Ishikawa (cell line): ENCODE data around the gene PURB.

Experiments
- EGR1 ChIP-seq: IDR thresholded peaks from 2 replicates; pipeline ENCODE4 v1.6.1; 2012
- EP300 ChIP-seq: IDR thresholded peaks from 2 replicates; pipeline ENCODE4 v1.6.1; 2012; ENCODE audit warnings: borderline replicate concordance
- NFIC ChIP-seq: IDR thresholded peaks from 2 replicates; pipeline ENCODE4 v1.6.1; 2012
- TAF1 ChIP-seq: IDR thresholded peaks from 2 replicates; pipeline ENCODE4 v1.6.1; 2012; ENCODE audit warnings: low read depth, mild to moderate bottlenecking
- TCF12 ChIP-seq: IDR thresholded peaks from 2 replicates; pipeline ENCODE4 v1.6.1; 2012; ENCODE audit warnings: low read depth
- TF ChIP-seq, protein P1 (sequence below): IDR thresholded peaks from 2 replicates; pipeline ENCODE4 v1.6.1; 2012; ENCODE audit warnings: low read depth, mild to moderate bottlenecking

DNA sequence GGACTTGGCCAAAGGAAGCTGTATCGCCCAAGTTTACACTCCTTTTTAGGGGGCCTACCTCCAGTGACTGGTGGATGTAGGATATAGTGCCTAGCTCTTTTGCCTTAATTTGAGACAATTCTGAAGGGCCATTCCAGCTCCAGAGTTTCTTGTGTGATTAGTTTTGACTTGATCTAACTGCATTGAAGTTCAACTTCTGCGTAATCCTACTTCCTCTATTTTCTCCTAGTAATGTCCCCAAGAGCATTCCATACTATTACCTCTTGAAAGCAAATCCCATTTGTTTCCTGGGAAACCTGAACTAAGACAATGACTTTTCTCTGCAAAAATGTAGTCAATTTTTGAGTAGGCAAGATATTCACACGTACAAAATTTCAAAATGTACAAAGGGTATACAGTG is 32.7 kb downstream of the PURB start:
- TF ChIP-seq EGR1 = no peak
- TF ChIP-seq TCF12 = no peak
- TF ChIP-seq TAF1 = no peak
- TF ChIP-seq, protein P1, sequence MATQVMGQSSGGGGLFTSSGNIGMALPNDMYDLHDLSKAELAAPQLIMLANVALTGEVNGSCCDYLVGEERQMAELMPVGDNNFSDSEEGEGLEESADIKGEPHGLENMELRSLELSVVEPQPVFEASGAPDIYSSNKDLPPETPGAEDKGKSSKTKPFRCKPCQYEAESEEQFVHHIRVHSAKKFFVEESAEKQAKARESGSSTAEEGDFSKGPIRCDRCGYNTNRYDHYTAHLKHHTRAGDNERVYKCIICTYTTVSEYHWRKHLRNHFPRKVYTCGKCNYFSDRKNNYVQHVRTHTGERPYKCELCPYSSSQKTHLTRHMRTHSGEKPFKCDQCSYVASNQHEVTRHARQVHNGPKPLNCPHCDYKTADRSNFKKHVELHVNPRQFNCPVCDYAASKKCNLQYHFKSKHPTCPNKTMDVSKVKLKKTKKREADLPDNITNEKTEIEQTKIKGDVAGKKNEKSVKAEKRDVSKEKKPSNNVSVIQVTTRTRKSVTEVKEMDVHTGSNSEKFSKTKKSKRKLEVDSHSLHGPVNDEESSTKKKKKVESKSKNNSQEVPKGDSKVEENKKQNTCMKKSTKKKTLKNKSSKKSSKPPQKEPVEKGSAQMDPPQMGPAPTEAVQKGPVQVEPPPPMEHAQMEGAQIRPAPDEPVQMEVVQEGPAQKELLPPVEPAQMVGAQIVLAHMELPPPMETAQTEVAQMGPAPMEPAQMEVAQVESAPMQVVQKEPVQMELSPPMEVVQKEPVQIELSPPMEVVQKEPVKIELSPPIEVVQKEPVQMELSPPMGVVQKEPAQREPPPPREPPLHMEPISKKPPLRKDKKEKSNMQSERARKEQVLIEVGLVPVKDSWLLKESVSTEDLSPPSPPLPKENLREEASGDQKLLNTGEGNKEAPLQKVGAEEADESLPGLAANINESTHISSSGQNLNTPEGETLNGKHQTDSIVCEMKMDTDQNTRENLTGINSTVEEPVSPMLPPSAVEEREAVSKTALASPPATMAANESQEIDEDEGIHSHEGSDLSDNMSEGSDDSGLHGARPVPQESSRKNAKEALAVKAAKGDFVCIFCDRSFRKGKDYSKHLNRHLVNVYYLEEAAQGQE = no peak
- no peak for TF ChIP-seq NFIC
- TF ChIP-seq EP300 = no peak
